HG02885 (cell line): Measurements from ENCODE around the gene CD19.
"Not testable (repeated sequence)": the region's sequence is repeated elsewhere in the genome, so short reads cannot be mapped to it uniquely, and the experiment has no call there.

Source experiments
- ATAC-seq: cut with Tn5 transposase; IDR thresholded peaks from one replicate; pipeline ENCODE4 v1.9.1; 2021; ENCODE audit warnings: mild to moderate bottlenecking; ENCODE audit not compliant: unreplicated experiment, poor library complexity

CD19 gene

GRCh38 chr16:28905800-28906372 is 25.9 kb upstream of the CD19 start:
- no peak for ATAC-seq

- ATAC-seq: no peak
These were observed 21.4 kb upstream of the CD19 start for GRCh38 chr16:28910086-28911031.

DNA sequence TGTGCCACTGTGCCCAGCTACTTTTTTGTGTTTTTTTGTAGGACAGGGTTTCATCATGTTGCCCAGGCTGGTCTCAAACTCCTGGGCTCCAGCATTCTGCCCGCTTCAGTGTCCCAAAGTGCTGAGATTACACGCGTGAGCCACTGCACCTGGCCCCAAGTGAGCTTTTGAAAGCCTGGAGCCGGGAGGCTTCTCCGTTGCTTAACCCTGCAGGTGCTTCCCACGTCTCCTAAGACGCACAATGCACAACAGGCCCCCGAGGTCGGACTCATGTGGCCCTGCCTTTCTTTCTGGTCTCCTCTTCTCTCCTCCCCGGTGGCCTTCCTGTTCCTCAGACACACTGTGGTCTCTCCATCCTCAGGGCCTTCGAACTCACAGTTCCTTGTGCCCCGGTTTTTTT is 19.2 kb upstream of the CD19 start:
- ATAC-seq: no peak

DNA sequence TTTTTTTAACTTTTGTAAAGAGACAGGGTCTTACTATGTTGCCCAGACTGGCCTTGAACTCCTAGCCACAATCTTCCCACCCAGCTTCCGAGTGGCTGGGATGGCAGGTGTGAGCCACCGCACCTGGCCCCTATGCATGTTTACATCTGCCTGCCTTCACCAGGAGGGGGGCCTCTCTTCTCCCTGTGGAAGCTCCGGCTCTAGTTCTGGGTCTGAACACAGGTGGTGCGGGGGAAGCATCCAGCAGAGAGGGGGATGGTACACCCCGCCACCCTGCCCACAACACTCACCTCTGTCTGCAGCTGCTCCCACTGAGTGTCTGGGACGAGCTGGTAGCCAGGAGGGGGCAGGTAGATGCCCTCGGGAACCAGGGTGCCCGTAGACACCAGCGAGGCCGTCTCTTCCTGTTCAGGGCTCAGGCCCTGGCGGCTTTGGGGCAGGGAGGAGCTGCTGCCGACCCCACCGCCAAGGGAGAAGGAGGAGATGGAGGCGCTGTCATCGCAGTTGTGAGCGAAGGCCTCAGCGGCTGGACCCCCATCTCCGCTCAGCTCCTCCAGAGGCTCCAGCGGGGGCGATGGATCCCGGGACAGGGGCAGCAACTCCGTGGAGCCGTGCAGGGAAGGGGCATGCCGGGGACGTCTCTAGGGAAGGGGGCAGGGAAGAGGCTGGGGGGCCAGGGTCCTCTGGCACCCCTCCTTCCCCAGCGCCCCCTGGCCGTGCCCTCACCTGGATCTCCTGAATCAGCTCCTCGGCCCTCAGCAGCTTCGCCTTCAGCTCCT is 17.6 kb upstream of the CD19 start:
- ATAC-seq: no peak

- ATAC-seq: no peak
These were observed 16.6 kb upstream of the CD19 start for GRCh38 chr16:28915181-28915580.

GRCh38 chr16:28917095-28917494 is 14.7 kb upstream of the CD19 start:
- no peak for ATAC-seq

- ATAC-seq: no peak
These were observed 13.1 kb upstream of the CD19 start for GRCh38 chr16:28918698-28919097.

GRCh38 chr16:28923231-28923587 is 8.6 kb upstream of the CD19 start:
- no peak for ATAC-seq

GRCh38 chr16:28923652-28924398 is 7.9 kb upstream of the CD19 start:
- peak; percentile 52 for ATAC-seq

- no peak for ATAC-seq
These were observed 7.4 kb upstream of the CD19 start for GRCh38 chr16:28924399-28924761.

DNA sequence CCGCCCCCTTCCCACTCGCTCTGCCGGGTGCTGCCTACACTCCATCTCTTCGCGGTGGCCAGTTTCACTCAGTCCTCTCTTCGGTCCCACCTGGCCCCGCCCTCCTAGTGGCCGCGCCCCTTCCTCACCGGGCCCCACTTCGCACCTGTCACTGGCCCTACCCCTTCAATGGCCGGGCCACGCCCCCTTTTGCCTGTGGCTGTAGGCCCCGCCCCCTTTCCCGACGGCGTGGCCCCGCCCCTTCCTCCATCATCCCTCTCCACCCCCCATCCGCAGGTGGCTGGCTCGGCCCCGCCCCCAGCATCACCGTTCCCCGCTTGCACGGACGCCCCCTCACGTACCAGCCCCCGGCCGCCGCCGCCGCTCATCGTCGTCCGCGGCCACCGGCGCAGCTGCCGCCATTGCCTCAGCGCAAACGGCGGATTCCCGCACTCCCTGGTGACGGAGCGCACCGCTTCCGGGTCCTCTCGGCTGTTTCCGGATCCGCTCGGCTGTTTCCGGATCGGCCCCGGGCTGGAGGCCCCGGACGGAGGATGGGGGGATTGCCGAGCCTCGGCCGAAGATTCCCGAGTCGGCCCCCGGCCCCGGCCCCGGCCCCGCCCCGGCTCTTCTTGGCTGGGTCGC is 6.9 kb upstream of the CD19 start, which contains the start of gene RABEP2:
TSS of gene RABEP2 (minus strand) at position 477 of the 624 bp plus-strand sequence. CDS start at position 402, 75 bp downstream.
- peak; percentile 67 for ATAC-seq

DNA sequence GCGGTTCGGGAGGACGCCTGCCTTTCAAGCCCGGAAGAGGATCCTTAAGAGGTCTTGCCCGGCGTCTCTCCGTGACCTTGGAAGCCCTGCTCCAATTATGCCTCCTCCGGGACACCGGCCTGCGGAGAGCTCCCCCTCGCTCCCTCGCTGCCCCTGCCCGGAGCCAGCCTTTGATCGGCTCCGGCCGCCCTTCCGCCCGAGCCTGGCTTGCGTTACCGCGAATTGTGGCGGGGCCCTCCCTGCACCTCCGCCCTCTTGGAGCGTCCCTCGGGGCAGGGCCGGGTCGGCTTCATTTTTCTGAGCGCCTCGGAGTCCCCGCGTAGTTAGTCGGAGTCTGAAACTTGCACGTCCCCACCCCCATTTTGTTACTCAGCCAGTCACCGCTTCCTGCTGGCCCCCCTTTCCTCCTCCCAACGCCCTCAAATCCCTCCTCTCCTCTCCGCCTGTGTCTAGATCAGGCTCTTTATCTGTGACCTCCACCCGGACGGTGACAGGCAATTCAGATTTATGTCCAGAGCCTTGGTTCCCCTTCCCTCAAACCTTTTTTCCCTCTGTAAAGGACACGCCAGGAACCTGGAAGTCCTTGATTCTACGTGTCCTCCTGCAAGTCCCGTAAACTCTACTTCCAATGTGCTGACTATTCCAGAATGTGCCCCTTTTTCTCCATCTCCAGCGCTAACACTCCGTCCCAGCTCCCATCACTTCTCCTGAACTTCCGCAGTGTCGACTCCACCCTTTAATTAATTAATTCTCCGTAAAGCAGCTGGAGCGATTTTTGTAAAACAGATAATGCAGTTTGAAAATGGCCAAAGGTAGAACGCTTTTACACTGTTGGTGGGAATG is 6.2 kb upstream of the CD19 start:
- peak; percentile 32 for ATAC-seq

- not testable (repeated sequence) for ATAC-seq
These were observed 5.5 kb upstream of the CD19 start for GRCh38 chr16:28926284-28926683.

DNA sequence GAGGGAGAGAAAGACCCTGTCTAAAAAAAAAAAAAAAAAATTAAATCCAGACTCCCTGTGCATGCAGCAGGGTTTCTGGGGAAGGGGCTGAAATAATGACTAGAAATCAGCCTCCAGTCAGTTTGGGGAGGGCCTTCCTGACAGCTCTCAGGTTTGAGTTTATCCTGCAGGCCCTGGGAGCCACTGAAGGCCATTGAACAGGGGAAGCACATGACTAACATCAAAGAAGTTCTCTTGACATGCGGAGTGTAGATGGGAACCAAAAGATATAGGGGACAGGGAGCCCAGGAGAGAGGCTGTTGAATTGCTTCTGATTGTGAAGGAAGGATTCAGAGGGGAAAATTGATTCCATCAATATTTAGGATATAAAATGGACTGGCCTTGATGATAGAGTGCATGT is 4.0 kb upstream of the CD19 start:
- no peak for ATAC-seq

DNA sequence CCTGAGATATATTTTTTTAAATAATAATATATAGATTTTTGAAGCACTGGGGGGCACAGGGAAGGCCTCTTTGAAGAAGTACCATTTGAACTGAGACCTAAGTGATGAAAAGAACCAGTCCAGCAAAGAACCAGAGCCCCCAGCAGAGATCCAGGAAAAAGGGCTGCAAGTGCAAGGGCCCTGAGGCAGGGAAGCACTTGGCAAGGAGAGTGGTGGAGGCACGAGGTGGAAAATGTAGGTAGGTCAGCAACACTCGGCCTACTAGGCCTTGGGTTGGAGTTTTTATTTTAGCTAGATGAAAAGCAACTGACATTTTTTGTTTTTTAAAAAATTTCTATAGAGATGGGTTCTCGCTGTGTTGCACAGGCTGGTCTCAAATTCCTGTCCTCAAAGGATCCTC is 1.6 kb upstream of the CD19 start:
- no peak for ATAC-seq

GRCh38 chr16:28930652-28931051 is 1.1 kb upstream of the CD19 start:
- no peak for ATAC-seq

GRCh38 chr16:28932339-28933141 is 769 bp downstream of the CD19 start:
- no peak for ATAC-seq

GRCh38 chr16:28933171-28933570 is 1.4 kb downstream of the CD19 start:
- ATAC-seq: no peak
